SU-DHL-6 (cell line): ENCODE data around the gene YIPF3.
"Not testable (repeated sequence)": the region's sequence is repeated elsewhere in the genome, so short reads cannot be mapped to it uniquely, and the experiment has no call there.

Experiments
- H2AFZ ChIP-seq: fragments of 200-600 bp; sonication (generic); 2 replicates; pipeline ENCODE4 v1.6.1; 2014; ENCODE audit warnings: low read depth, mild to moderate bottlenecking, moderate library complexity, mixed read lengths, antibody characterized with exemption, low read length; ENCODE audit not compliant: severe bottlenecking
- H3F3A ChIP-seq: fragments of 200-600 bp; shearing (Covaris generic); 2 replicates; pipeline ENCODE4 v1.6.0; 2016; ENCODE audit warnings: antibody characterized with exemption, mild to moderate bottlenecking; ENCODE audit not compliant: insufficient read depth
- H3K27ac ChIP-seq: fragments of 200-600 bp; sonication (generic); 2 replicates; pipeline ENCODE4 v1.5.1; 2016; ENCODE audit warnings: low read depth, mild to moderate bottlenecking, low read length, moderate library complexity, mixed read lengths
- H3K27me3 ChIP-seq: fragments of 200-600 bp; sonication (generic), shearing (Covaris generic); 2 replicates; pipeline ENCODE4 v1.6.0; 2014; ENCODE audit warnings: mild to moderate bottlenecking, low read length
- H3K36me3 ChIP-seq: fragments of 200-600 bp; sonication (generic); 2 replicates; pipeline ENCODE4 v1.6.1; 2014; ENCODE audit warnings: mild to moderate bottlenecking, low read length, mixed read lengths
- H3K4me2 ChIP-seq: fragments of 300-600, 200-600 bp; shearing (Covaris generic), sonication (generic); 2 replicates; pipeline ENCODE4 v1.6.0; 2014; ENCODE audit warnings: low read length, low read depth, mild to moderate bottlenecking; ENCODE audit not compliant: poor library complexity, severe bottlenecking
- H3K4me3 ChIP-seq: fragments of 200-600 bp; sonication (generic); 2 replicates; pipeline ENCODE4 v1.5.1; 2014; ENCODE audit warnings: antibody characterized with exemption, low read length, mild to moderate bottlenecking, mixed read lengths; ENCODE audit not compliant: insufficient read depth, poor library complexity, severe bottlenecking
- H3K79me2 ChIP-seq: fragments of 200-600 bp; sonication (generic); 2 replicates; pipeline ENCODE4 v1.6.1; 2014; ENCODE audit warnings: mild to moderate bottlenecking, low read length, moderate library complexity; ENCODE audit not compliant: insufficient read depth
- H3K9ac ChIP-seq: fragments of 200-600 bp; sonication (generic); 2 replicates; pipeline ENCODE4 v1.7.0; 2014; ENCODE audit warnings: mild to moderate bottlenecking, low read length
- H3K9me2 ChIP-seq: fragments of 200-600 bp; sonication (generic); replicated peaks from 2 replicates; pipeline ENCODE4 v1.6.1; 2014; ENCODE audit warnings: low read length; ENCODE audit not compliant: insufficient read depth
- H3K9me3 ChIP-seq: fragments of 200-600 bp; sonication (generic); 2 replicates; pipeline ENCODE4 v1.6.1; 2014; ENCODE audit warnings: low read length, mixed read lengths; ENCODE audit not compliant: insufficient read depth
- H4K20me1 ChIP-seq: fragments of 200-600 bp; sonication (generic); 2 replicates; pipeline ENCODE4 v1.6.1; 2014; ENCODE audit warnings: low read depth, mild to moderate bottlenecking, antibody characterized with exemption, low read length, moderate library complexity, mixed read lengths
- CTCF ChIP-seq: fragments of 200-600 bp; sonication (generic); IDR thresholded peaks from one replicate; pipeline ENCODE4 v1.5.1; 2017; ENCODE audit warnings: antibody characterized with exemption, mild to moderate bottlenecking, low read length, moderate library complexity; ENCODE audit not compliant: insufficient read depth, poor library complexity, severe bottlenecking
- EZH2phosphoT487 ChIP-seq: fragments of 200-600 bp; sonication (generic), shearing (Covaris generic); conservative IDR thresholded peaks from 2 replicates; pipeline ENCODE4 v1.6.1; 2018; ENCODE audit warnings: mild to moderate bottlenecking, antibody characterized with exemption, low read length, moderate library complexity, mixed read lengths

YIPF3 gene

GRCh38 chr6:43544461-43544860 lies 27.7 kb upstream of the YIPF3 start:
- Histone ChIP-seq H3K9ac (no peak overlapping the region), H3K4me3 (no peak overlapping the region), H3K9me3 (no peaks in the 10 kb centered on the region), H4K20me1 (no peaks in the 10 kb centered on the region), H3K79me2 (no peaks in the 10 kb centered on the region), H3K4me2 (no peak overlapping the region), H3K27me3 (no peaks in the 10 kb centered on the region), H3K36me3 (peaks cover 60% of the 10 kb centered on the region), H3K27ac (no peak overlapping the region), H3K9me2 (no peaks in the 10 kb centered on the region), H3F3A (no peaks in the 10 kb centered on the region), H2AFZ (no peak overlapping the region)
- TF ChIP-seq EZH2phosphoT487, result no peak
- TF ChIP-seq CTCF, result no peak

GRCh38 chr6:43541774-43542471 lies 25.2 kb upstream of the YIPF3 start:
- H3K4me2 ChIP-seq, result no peak overlapping the region
- peaks cover 55% of the 10 kb centered on the region for H3K36me3 ChIP-seq
- no peak overlapping the region for H3K27ac ChIP-seq
- no peaks in the 10 kb centered on the region for H3F3A ChIP-seq
- no peaks in the 10 kb centered on the region for H3K9me2 ChIP-seq
- H3K27me3 ChIP-seq, result no peaks in the 10 kb centered on the region
- H3K79me2 ChIP-seq, result no peaks in the 10 kb centered on the region
- no peaks in the 10 kb centered on the region for H3K9me3 ChIP-seq
- TF ChIP-seq CTCF, result no peak
- TF ChIP-seq EZH2phosphoT487, result no peak
- no peak overlapping the region for H2AFZ ChIP-seq
- no peak overlapping the region for H3K9ac ChIP-seq
- no peak overlapping the region for H3K4me3 ChIP-seq
- no peaks in the 10 kb centered on the region for H4K20me1 ChIP-seq

- no peak overlapping the region for H3K4me2 ChIP-seq
- no peaks in the 10 kb centered on the region for H3K79me2 ChIP-seq
- H3F3A ChIP-seq, result no peaks in the 10 kb centered on the region
- H3K9me3 ChIP-seq, result no peaks in the 10 kb centered on the region
- H3K27me3 ChIP-seq, result no peaks in the 10 kb centered on the region
- H3K4me3 ChIP-seq, result no peak overlapping the region
- peaks cover 45% of the 10 kb centered on the region for H3K36me3 ChIP-seq
- no peaks in the 10 kb centered on the region for H3K9me2 ChIP-seq
- H3K9ac ChIP-seq, result no peak overlapping the region
- H4K20me1 ChIP-seq, result no peaks in the 10 kb centered on the region
- TF ChIP-seq CTCF (no peak), EZH2phosphoT487 (no peak)
- H3K27ac ChIP-seq, result no peak overlapping the region
- no peak overlapping the region for H2AFZ ChIP-seq
Observed at GRCh38 chr6:43540507-43540906, 23.8 kb upstream of the YIPF3 start.

- not testable (repeated sequence) for H3K27ac ChIP-seq, H3K9me2 ChIP-seq, H4K20me1 ChIP-seq, H3K4me2 ChIP-seq, H2AFZ ChIP-seq, H3F3A ChIP-seq, H3K27me3 ChIP-seq, H3K4me3 ChIP-seq, H3K79me2 ChIP-seq, H3K9me3 ChIP-seq, H3K9ac ChIP-seq
- peaks cover 42% of the 10 kb centered on the region for H3K36me3 ChIP-seq
Observed at GRCh38 chr6:43539409-43539808, 22.7 kb upstream of the YIPF3 start.

GRCh38 chr6:43538986-43539385 lies 22.3 kb upstream of the YIPF3 start:
- not testable (repeated sequence) for H3K79me2 ChIP-seq, H3K4me3 ChIP-seq, H3K4me2 ChIP-seq, H3K27me3 ChIP-seq, H3F3A ChIP-seq, H4K20me1 ChIP-seq, H3K9me3 ChIP-seq, H3K9me2 ChIP-seq, H2AFZ ChIP-seq, H3K9ac ChIP-seq, H3K27ac ChIP-seq
- peaks cover 38% of the 10 kb centered on the region for H3K36me3 ChIP-seq
